Subcutaneous adipose tissue (tissue), 4 donors: ENCODE results near the gene POLR1D. TPM values are rescaled to one million over a fixed set of nuclear protein-coding genes. Genes with fewer than 3 reads are reported as not detected.

ENCODE experiments used
- CTCF ChIP-seq: fragments of 450-650 bp; IDR thresholded peaks from one replicate; pipeline ENCODE4 v1.5.1; 2016; ENCODE audit warnings: low read depth, mild to moderate bottlenecking, control low read depth, antibody characterized with exemption, moderate library complexity
- total RNA-seq, 4 donors: library from RNA; depleted of rRNA; stranded (reverse); fragments of >200 nt; gene quantifications; one replicate each; pipeline ENCODE4 v1.1.0, GENCODE V29; 2016

POLR1D gene
- total RNA-seq, 4 donors from 2014 or later = 78.0 to 105 (median 92.1) TPM

- no peak for TF ChIP-seq CTCF
These were observed 3.8 kb upstream of the POLR1D start for GRCh38 chr13:27617881-27618321.

DNA sequence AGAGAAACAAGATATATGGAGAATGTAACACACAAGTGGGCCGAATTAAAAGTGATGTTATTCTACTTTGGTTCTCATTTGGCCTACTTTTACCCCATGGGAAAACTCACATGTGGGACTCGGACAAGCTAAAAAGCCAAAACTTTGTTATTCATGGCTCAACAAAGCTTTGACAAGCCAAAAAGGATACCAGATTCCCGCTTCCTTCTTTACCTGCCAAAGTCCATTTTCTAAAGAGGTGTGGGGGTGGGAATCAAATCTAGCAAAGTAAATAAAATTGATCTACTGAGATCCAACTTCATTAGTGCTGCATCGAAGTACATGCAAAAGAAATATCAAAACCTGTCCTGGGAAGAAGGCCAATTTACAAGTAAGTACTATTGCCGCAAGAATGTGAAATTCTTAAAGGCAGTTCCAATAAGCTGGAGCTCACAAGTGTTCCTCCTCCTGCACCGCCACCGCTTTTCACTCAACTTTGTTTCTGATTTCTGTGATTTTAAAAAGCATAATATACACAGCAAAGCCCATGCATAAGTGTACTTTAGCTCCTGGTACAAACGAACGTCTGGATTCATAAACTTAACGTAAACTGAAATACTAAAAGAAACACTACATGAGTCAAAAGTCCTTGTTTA, 2.5 kb upstream of the POLR1D start:
- no peak for TF ChIP-seq CTCF

- no peak for TF ChIP-seq CTCF
These were observed 1.8 kb upstream of the POLR1D start for GRCh38 chr13:27619728-27620376.

DNA sequence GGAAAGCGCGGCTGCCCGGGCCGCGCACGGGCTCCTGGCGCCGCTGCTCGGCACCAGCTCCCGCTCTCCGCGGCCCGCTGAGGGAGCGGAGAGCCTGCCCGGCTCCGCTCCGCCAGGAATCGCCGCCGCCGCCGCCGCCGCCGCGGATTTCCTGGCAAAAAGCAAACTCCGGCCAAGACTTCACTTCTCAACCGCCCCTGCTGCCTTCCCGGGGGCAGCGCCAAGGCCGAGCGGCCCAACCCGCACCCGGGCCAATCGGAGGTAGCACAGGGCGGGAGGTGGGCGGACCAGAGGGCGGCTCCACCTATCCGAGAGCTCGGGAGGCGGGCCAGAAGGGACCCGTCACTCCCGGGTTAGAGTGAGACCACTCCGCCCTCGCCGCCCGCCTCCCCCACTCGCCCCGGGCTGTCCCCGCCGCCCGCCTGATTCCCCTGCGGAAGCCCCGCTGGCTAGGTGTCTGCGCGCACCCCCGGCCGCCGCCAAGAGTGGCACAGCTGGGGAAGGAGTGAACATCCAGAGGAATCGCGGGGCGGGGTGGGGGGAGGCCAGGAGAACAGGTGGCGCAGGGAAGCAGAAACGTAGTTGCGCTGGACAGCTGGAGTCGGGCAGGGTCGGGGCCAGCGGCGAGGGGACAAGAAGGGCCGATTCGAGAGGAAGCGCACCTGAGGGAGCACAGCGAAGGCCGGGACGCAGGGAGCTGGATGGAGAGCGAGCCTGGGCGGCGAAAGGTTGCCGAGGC, 1.1 kb upstream of the POLR1D start, which contains the start of gene LNX2:
Gene LNX2 (minus strand): TSS at position 153 of the 739 bp plus-strand sequence. CDS start 38,826 bp downstream, outside the sequence.
- no peak for TF ChIP-seq CTCF

- TF ChIP-seq CTCF = no peak
These were observed 651 bp upstream of the POLR1D start for GRCh38 chr13:27621116-27621365.

DNA sequence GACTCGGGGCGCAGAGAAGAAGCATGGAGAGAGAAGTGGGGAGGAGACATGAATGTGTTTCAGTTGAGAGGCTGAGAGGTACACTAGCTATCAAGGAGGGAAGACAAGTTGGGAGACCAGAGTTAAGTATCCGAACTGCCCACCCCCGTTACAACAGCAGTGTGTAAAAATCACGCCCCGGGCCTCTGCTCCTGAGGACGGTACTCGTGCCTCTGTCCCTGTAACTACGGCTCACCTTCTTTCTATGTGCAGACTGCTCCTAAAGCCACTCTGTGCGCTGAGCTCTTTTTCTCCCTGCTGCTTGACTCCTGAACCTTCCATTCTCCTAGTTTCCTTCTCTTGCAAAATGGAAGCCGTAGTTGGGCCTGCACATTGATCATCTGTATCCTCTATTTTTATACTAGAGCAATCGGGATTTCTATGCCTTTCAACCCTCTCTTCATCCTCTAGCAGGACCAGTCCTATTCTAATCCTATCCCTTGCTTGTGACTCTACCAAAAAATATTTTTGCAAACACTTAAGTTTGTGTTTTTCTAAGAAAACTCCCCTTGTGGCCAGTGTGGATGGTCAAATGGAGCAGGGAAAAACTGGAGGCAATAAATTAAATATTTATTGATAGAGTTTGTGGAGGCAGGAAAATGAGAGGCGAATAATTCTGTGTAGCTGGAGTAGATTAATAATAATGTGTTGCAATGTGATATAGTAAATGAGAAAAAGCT, 569 bp downstream of the POLR1D start:
- no peak for TF ChIP-seq CTCF

GRCh38 chr13:27622881-27623280, 1.2 kb downstream of the POLR1D start:
- no peak for TF ChIP-seq CTCF
